SU-DHL-6 (cell line): ENCODE results near the gene RNFT2.
"Not testable (repeated sequence)": the region's sequence is repeated elsewhere in the genome, so short reads cannot be mapped to it uniquely, and the experiment has no call there.

Source experiments
- H2AFZ ChIP-seq: fragments of 200-600 bp; sonication (generic); 2 replicates; pipeline ENCODE4 v1.6.1; 2014; ENCODE audit warnings: low read depth, mild to moderate bottlenecking, moderate library complexity, mixed read lengths, antibody characterized with exemption, low read length; ENCODE audit not compliant: severe bottlenecking
- H3F3A ChIP-seq: fragments of 200-600 bp; shearing (Covaris generic); 2 replicates; pipeline ENCODE4 v1.6.0; 2016; ENCODE audit warnings: antibody characterized with exemption, mild to moderate bottlenecking; ENCODE audit not compliant: insufficient read depth
- H3K27ac ChIP-seq: fragments of 200-600 bp; sonication (generic); 2 replicates; pipeline ENCODE4 v1.5.1; 2016; ENCODE audit warnings: low read depth, mild to moderate bottlenecking, low read length, moderate library complexity, mixed read lengths
- H3K27me3 ChIP-seq: fragments of 200-600 bp; sonication (generic), shearing (Covaris generic); 2 replicates; pipeline ENCODE4 v1.6.0; 2014; ENCODE audit warnings: mild to moderate bottlenecking, low read length
- H3K36me3 ChIP-seq: fragments of 200-600 bp; sonication (generic); 2 replicates; pipeline ENCODE4 v1.6.1; 2014; ENCODE audit warnings: mild to moderate bottlenecking, low read length, mixed read lengths
- H3K4me2 ChIP-seq: fragments of 300-600, 200-600 bp; shearing (Covaris generic), sonication (generic); 2 replicates; pipeline ENCODE4 v1.6.0; 2014; ENCODE audit warnings: low read length, low read depth, mild to moderate bottlenecking; ENCODE audit not compliant: poor library complexity, severe bottlenecking
- H3K4me3 ChIP-seq: fragments of 200-600 bp; sonication (generic); 2 replicates; pipeline ENCODE4 v1.5.1; 2014; ENCODE audit warnings: antibody characterized with exemption, low read length, mild to moderate bottlenecking, mixed read lengths; ENCODE audit not compliant: insufficient read depth, poor library complexity, severe bottlenecking
- H3K79me2 ChIP-seq: fragments of 200-600 bp; sonication (generic); 2 replicates; pipeline ENCODE4 v1.6.1; 2014; ENCODE audit warnings: mild to moderate bottlenecking, low read length, moderate library complexity; ENCODE audit not compliant: insufficient read depth
- H3K9ac ChIP-seq: fragments of 200-600 bp; sonication (generic); 2 replicates; pipeline ENCODE4 v1.7.0; 2014; ENCODE audit warnings: mild to moderate bottlenecking, low read length
- H3K9me2 ChIP-seq: fragments of 200-600 bp; sonication (generic); replicated peaks from 2 replicates; pipeline ENCODE4 v1.6.1; 2014; ENCODE audit warnings: low read length; ENCODE audit not compliant: insufficient read depth
- H3K9me3 ChIP-seq: fragments of 200-600 bp; sonication (generic); 2 replicates; pipeline ENCODE4 v1.6.1; 2014; ENCODE audit warnings: low read length, mixed read lengths; ENCODE audit not compliant: insufficient read depth
- H4K20me1 ChIP-seq: fragments of 200-600 bp; sonication (generic); 2 replicates; pipeline ENCODE4 v1.6.1; 2014; ENCODE audit warnings: low read depth, mild to moderate bottlenecking, antibody characterized with exemption, low read length, moderate library complexity, mixed read lengths
- EZH2phosphoT487 ChIP-seq: fragments of 200-600 bp; sonication (generic), shearing (Covaris generic); conservative IDR thresholded peaks from 2 replicates; pipeline ENCODE4 v1.6.1; 2018; ENCODE audit warnings: mild to moderate bottlenecking, antibody characterized with exemption, low read length, moderate library complexity, mixed read lengths
- TF ChIP-seq, protein P1 (sequence below): fragments of 200-600 bp; sonication (generic); IDR thresholded peaks from one replicate; pipeline ENCODE4 v1.5.1; 2017; ENCODE audit warnings: antibody characterized with exemption, mild to moderate bottlenecking, low read length, moderate library complexity; ENCODE audit not compliant: insufficient read depth, poor library complexity, severe bottlenecking

RNFT2 gene

DNA sequence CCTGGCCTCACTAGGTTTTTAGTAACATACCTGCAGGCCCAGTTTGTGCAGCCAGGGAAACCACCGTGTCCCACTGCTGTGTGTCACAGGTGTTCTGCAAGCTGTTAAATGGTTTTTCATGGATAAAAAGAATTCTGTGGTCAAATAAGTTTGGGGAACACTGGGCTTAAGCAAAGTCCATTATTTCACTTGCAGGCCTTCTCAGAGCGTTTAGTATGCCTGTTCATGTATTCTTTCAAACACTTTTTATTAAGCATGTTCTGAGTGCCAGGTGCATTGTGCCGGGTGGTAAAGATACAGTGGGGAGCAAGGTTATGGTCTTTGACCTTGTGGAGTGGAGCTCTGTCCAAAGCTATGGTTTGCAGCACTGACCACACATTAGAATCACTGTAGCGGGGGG, 7.4 kb downstream of the RNFT2 start:
- no peak overlapping the region for H3K4me2 ChIP-seq
- no peaks in the 10 kb centered on the region for H3K9me2 ChIP-seq
- H3K27me3 ChIP-seq = no peaks in the 10 kb centered on the region
- no peaks in the 10 kb centered on the region for H3F3A ChIP-seq
- no peak overlapping the region for H3K4me3 ChIP-seq
- H3K79me2 ChIP-seq = no peaks in the 10 kb centered on the region
- no peak for TF ChIP-seq EZH2phosphoT487
- TF ChIP-seq, protein P1, sequence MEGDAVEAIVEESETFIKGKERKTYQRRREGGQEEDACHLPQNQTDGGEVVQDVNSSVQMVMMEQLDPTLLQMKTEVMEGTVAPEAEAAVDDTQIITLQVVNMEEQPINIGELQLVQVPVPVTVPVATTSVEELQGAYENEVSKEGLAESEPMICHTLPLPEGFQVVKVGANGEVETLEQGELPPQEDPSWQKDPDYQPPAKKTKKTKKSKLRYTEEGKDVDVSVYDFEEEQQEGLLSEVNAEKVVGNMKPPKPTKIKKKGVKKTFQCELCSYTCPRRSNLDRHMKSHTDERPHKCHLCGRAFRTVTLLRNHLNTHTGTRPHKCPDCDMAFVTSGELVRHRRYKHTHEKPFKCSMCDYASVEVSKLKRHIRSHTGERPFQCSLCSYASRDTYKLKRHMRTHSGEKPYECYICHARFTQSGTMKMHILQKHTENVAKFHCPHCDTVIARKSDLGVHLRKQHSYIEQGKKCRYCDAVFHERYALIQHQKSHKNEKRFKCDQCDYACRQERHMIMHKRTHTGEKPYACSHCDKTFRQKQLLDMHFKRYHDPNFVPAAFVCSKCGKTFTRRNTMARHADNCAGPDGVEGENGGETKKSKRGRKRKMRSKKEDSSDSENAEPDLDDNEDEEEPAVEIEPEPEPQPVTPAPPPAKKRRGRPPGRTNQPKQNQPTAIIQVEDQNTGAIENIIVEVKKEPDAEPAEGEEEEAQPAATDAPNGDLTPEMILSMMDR = no peak
- no peaks in the 10 kb centered on the region for H3K36me3 ChIP-seq
- H3K9me3 ChIP-seq = no peaks in the 10 kb centered on the region
- no peak overlapping the region for H3K9ac ChIP-seq
- no peak overlapping the region for H3K27ac ChIP-seq
- no peaks in the 10 kb centered on the region for H4K20me1 ChIP-seq
- no peak overlapping the region for H2AFZ ChIP-seq

DNA sequence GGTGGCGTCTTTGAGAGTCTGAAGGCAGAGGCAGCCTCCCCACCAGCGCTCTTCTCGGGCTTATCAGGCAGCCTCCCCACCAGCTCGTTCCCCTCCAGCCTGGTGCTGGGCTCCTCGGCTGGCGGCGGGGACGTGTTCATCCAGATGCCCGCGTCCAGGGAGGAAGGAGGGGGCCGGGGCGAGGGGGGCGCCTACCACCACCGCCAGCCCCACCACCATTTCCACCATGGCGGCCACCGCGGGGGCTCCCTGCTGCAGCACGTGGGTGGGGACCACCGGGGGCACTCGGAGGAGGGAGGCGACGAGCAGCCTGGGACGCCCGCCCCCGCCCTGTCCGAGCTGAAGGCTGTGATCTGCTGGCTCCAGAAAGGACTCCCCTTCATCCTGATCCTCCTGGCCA, 11.8 kb downstream of the RNFT2 start:
- no peak overlapping the region for H3K27ac ChIP-seq
- no peak overlapping the region for H3K9ac ChIP-seq
- no peaks in the 10 kb centered on the region for H3K9me3 ChIP-seq
- peaks cover 5% of the 10 kb centered on the region; the same call in 1 of the 2 replicates for H3K36me3 ChIP-seq
- no peak overlapping the region for H2AFZ ChIP-seq
- no peaks in the 10 kb centered on the region for H3K9me2 ChIP-seq
- no peak overlapping the region for H3K4me3 ChIP-seq
- H3K79me2 ChIP-seq = no peaks in the 10 kb centered on the region
- no peaks in the 10 kb centered on the region for H3F3A ChIP-seq
- no peaks in the 10 kb centered on the region for H3K27me3 ChIP-seq
- no peaks in the 10 kb centered on the region for H4K20me1 ChIP-seq
- H3K4me2 ChIP-seq = no peak overlapping the region
- TF ChIP-seq EZH2phosphoT487 = no peak

DNA sequence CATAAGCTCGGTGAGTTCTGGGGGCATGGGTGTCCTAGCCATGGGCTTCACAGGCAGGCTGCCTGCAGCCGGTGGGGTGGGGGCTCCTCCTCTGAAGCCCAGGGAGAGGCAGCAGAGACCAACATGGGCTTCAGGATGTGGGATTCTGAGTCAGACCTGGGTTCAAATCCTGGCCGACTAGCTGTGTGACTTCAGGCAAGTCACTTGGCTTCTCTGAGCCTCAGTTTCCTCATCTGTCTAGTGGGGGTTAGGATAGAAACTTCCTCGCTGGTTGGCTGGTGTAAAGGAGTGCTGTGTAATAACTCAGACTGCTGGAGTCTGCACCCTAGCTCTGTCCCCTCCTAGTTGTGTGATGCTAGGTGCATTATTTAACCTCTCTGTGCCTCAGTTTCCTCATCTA, 12.2 kb downstream of the RNFT2 start:
- no peaks in the 10 kb centered on the region for H3K9me2 ChIP-seq
- H3K4me3 ChIP-seq = no peak overlapping the region
- no peak overlapping the region for H3K4me2 ChIP-seq
- H3K27me3 ChIP-seq = no peaks in the 10 kb centered on the region
- H3F3A ChIP-seq = no peaks in the 10 kb centered on the region
- no peak for TF ChIP-seq EZH2phosphoT487
- TF ChIP-seq, protein P1 = no peak
- no peaks in the 10 kb centered on the region for H4K20me1 ChIP-seq
- H3K27ac ChIP-seq = no peak overlapping the region
- H3K9ac ChIP-seq = no peak overlapping the region
- no peaks in the 10 kb centered on the region for H3K9me3 ChIP-seq
- no peak overlapping the region for H2AFZ ChIP-seq
- peaks cover 5% of the 10 kb centered on the region; the same call in 1 of the 2 replicates for H3K36me3 ChIP-seq
- no peaks in the 10 kb centered on the region for H3K79me2 ChIP-seq

DNA sequence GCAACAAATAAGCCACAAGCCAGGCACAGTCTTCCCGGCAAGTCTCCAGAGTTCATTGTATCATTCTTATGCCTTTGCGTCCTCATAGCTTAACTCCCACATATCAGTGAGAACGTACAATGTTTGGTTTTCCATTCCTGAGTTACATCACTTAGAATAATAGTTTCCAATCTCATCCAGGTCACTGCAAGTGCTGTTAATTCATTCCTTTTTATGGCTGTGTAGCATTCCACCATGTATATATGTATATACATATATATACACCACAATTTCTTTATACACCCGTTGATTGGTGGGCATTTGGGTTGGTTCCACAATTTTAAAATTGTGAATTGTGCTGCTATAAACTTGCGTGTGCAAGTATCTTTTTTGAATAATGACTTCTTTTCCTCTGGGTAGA, 16.0 kb downstream of the RNFT2 start:
- H3K79me2 ChIP-seq, H4K20me1 ChIP-seq, H2AFZ ChIP-seq, H3K9ac ChIP-seq, H3K4me3 ChIP-seq, H3F3A ChIP-seq, H3K27me3 ChIP-seq, H3K9me2 ChIP-seq, H3K4me2 ChIP-seq, H3K9me3 ChIP-seq, H3K27ac ChIP-seq, H3K36me3 ChIP-seq: not testable (repeated sequence)

DNA sequence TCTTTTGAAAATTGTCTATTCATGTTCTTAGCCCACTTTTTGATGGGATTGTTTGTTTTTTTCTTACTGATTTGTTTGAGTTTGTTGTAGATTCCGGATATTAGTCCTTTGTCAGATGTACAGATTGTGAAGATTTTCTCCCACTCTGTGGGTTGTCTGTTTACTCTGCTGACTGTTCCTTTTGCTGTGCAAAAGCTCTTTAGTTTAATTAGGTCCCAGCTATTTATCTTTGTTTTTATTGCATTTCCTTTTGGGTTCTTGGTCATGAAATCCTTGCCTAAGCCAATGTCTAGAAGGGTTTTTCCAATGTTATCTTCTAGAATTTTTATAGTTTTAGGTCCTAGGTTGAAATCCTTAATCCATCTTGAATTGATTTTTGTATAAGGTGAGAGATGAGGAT, 16.7 kb downstream of the RNFT2 start:
- H3K9me3 ChIP-seq, H3K27me3 ChIP-seq, H3K4me3 ChIP-seq, H3K4me2 ChIP-seq, H2AFZ ChIP-seq, H3K9me2 ChIP-seq, H3K79me2 ChIP-seq, H3K9ac ChIP-seq, H3K36me3 ChIP-seq, H3K27ac ChIP-seq, H3F3A ChIP-seq, H4K20me1 ChIP-seq: not testable (repeated sequence)
